SU-DHL-6 (cell line): ENCODE measurements around the gene NCAPH2.

Source experiments
- EZH2phosphoT487 ChIP-seq: fragments of 200-600 bp; sonication (generic), shearing (Covaris generic); conservative IDR thresholded peaks from 2 replicates; pipeline ENCODE4 v1.6.1; 2018; ENCODE audit warnings: mild to moderate bottlenecking, antibody characterized with exemption, low read length, moderate library complexity, mixed read lengths
- TF ChIP-seq, protein P1 (sequence below): fragments of 200-600 bp; sonication (generic); IDR thresholded peaks from one replicate; pipeline ENCODE4 v1.5.1; 2017; ENCODE audit warnings: antibody characterized with exemption, mild to moderate bottlenecking, low read length, moderate library complexity; ENCODE audit not compliant: insufficient read depth, poor library complexity, severe bottlenecking

DNA sequence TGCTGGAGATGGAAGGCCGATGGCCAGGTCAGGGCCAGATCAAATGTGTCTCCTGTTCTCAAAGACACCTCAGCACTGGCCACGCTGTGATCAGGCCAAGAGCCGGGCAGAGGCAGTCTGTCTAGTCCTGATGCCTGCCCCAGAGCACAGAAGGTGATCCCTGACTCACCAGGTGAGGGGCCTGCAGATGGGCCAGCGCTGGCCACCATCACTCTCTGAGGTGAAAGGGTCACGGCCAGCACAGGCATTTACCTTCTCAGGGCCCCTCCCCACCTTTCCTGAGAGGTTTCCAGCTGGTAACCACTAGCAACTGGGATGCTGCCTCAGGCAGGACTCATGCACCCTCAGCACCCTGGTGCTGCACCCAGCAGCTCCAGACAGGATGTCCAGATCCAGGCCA, 36.1 kb upstream of the NCAPH2 start:
- TF ChIP-seq, protein P1, sequence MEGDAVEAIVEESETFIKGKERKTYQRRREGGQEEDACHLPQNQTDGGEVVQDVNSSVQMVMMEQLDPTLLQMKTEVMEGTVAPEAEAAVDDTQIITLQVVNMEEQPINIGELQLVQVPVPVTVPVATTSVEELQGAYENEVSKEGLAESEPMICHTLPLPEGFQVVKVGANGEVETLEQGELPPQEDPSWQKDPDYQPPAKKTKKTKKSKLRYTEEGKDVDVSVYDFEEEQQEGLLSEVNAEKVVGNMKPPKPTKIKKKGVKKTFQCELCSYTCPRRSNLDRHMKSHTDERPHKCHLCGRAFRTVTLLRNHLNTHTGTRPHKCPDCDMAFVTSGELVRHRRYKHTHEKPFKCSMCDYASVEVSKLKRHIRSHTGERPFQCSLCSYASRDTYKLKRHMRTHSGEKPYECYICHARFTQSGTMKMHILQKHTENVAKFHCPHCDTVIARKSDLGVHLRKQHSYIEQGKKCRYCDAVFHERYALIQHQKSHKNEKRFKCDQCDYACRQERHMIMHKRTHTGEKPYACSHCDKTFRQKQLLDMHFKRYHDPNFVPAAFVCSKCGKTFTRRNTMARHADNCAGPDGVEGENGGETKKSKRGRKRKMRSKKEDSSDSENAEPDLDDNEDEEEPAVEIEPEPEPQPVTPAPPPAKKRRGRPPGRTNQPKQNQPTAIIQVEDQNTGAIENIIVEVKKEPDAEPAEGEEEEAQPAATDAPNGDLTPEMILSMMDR, result no peak
- TF ChIP-seq EZH2phosphoT487, result no peak
